Activated B cell treated with CpG ODN at 0.5 μM for 24 hours (primary cell): Measurements from ENCODE around the gene LRP2BP. TPM values are rescaled to one million over a fixed set of nuclear protein-coding genes. Genes with fewer than 3 reads are reported as not detected.
A peak's percentile ranks its signal among the peaks of the same experiment; 100 is the strongest.

Experiments
- ATAC-seq: fragments of 200-7000 bp; cut with Tn5 transposase; one replicate; pipeline ENCODE4 v1.10.0; 2021; ENCODE audit warnings: low read depth, mild to moderate bottlenecking, moderate library complexity
- CTCF ChIA-PET: fragments of 350-600 bp; sonication (Branson Sonifier 250); formaldehyde crosslinking; loops from one replicate; lab custom pipeline; 2021; ENCODE audit warnings: antibody characterized with exemption; lab: Charles Lee
- POLR2A ChIA-PET: fragments of 350-600 bp; sonication (Branson Sonifier 250); formaldehyde crosslinking; loops from one replicate; lab custom pipeline; 2021; ENCODE audit warnings: antibody characterized with exemption; lab: Charles Lee
- DNase-seq: peaks from one replicate; pipeline ENCODE4 v3.0.0; 2022
- H3K27ac Mint-ChIP-seq: one replicate; pipeline ENCODE4 v1.8.0; 2020; ENCODE audit warnings: mixed read lengths
- H3K27me3 Mint-ChIP-seq: one replicate; pipeline ENCODE4 v1.8.0; 2021; ENCODE audit warnings: mixed read lengths
- H3K36me3 Mint-ChIP-seq: one replicate; pipeline ENCODE4 v1.8.0; 2021; ENCODE audit warnings: low read depth, mixed read lengths
- H3K4me1 Mint-ChIP-seq: one replicate; pipeline ENCODE4 v1.8.0; 2021; ENCODE audit warnings: mixed read lengths
- H3K4me3 Mint-ChIP-seq: one replicate; pipeline ENCODE4 v1.8.0; 2020; ENCODE audit warnings: mild to moderate bottlenecking, mixed read lengths
- H3K9me3 Mint-ChIP-seq: one replicate; pipeline ENCODE4 v1.8.0; 2020; ENCODE audit warnings: mixed read lengths
- intact Hi-C: fragments of 100-400 bp; cut with micrococcal nuclease; formaldehyde crosslinking; loops from one replicate; pipeline ENCODE4 v1.15.1; 2024
- total RNA-seq: library from RNA; stranded (reverse); gene quantifications from 2 replicates; pipeline ENCODE4 v1.2.3, GENCODE V29; 2022
- TF ChIP-seq, protein P1 (sequence below): fragments of 200-600 bp; IDR thresholded peaks from one replicate; pipeline ENCODE4 v1.8.0; 2022; ENCODE audit warnings: antibody characterized with exemption, mild to moderate bottlenecking

LRP2BP gene
- total RNA-seq, 1 donor from 2014 or later: 0.75 TPM

GRCh38 chr4:185352741-185353140 lies 43.0 kb downstream of the LRP2BP start:
- CTCF ChIA-PET: interaction anchor here (0.6 kb wide), 1 partner anchor 243 kb away, joined by 3 read pairs; no protein-coding TSS in a partner anchor
- peak; percentile 47 for ATAC-seq
- Mint-ChIP-seq H3K36me3 (peaks cover 88% of the 10 kb centered on the region), H3K4me1 (peaks cover 26% of the 10 kb centered on the region), H3K4me3 (no peak overlapping the region), H3K27ac (no peak overlapping the region), H3K27me3 (no peaks in the 10 kb centered on the region), H3K9me3 (no peaks in the 10 kb centered on the region)
- DNase-seq: no peak
- POLR2A ChIA-PET: no interaction called here
- intact Hi-C loops: no loop called here
- TF ChIP-seq, protein P1, sequence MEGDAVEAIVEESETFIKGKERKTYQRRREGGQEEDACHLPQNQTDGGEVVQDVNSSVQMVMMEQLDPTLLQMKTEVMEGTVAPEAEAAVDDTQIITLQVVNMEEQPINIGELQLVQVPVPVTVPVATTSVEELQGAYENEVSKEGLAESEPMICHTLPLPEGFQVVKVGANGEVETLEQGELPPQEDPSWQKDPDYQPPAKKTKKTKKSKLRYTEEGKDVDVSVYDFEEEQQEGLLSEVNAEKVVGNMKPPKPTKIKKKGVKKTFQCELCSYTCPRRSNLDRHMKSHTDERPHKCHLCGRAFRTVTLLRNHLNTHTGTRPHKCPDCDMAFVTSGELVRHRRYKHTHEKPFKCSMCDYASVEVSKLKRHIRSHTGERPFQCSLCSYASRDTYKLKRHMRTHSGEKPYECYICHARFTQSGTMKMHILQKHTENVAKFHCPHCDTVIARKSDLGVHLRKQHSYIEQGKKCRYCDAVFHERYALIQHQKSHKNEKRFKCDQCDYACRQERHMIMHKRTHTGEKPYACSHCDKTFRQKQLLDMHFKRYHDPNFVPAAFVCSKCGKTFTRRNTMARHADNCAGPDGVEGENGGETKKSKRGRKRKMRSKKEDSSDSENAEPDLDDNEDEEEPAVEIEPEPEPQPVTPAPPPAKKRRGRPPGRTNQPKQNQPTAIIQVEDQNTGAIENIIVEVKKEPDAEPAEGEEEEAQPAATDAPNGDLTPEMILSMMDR: no peak

GRCh38 chr4:185352202-185352601 lies 43.5 kb downstream of the LRP2BP start:
- intact Hi-C loops: no loop called here
- no peak for DNase-seq

GRCh38 chr4:185351691-185352090 lies 44.0 kb downstream of the LRP2BP start:
- CTCF ChIA-PET: interaction anchor here (1.1 kb wide), 1 partner anchor 18 kb away, joined by 3 read pairs; no protein-coding TSS in a partner anchor
- TF ChIP-seq, protein P1: no peak
- Mint-ChIP-seq H3K36me3 (peaks cover 87% of the 10 kb centered on the region), H3K4me3 (no peak overlapping the region), H3K27ac (no peak overlapping the region), H3K27me3 (no peaks in the 10 kb centered on the region), H3K9me3 (no peaks in the 10 kb centered on the region), H3K4me1 (peaks cover 24% of the 10 kb centered on the region)
- DNase-seq (no peak), ATAC-seq (no peak)
- intact Hi-C loops: no loop called here
- POLR2A ChIA-PET: interaction anchor here (0.7 kb wide), 1 partner anchor 179 kb away, joined by 5 read pairs; no protein-coding TSS in a partner anchor

More at GRCh38 chr4:185352202-185352601, 43.5 kb downstream of the LRP2BP start:
- Mint-ChIP-seq H3K27ac (peak overlapping the region; percentile 24), H3K27me3 (no peaks in the 10 kb centered on the region), H3K36me3 (peaks cover 87% of the 10 kb centered on the region), H3K4me3 (no peak overlapping the region), H3K4me1 (peaks cover 24% of the 10 kb centered on the region), H3K9me3 (no peaks in the 10 kb centered on the region)
- TF ChIP-seq, protein P1: no peak
- POLR2A ChIA-PET: no interaction called here
- ATAC-seq: no peak
- CTCF ChIA-PET: interaction anchor here (1.1 kb wide), 1 partner anchor 18 kb away, joined by 3 read pairs; no protein-coding TSS in a partner anchor

DNA sequence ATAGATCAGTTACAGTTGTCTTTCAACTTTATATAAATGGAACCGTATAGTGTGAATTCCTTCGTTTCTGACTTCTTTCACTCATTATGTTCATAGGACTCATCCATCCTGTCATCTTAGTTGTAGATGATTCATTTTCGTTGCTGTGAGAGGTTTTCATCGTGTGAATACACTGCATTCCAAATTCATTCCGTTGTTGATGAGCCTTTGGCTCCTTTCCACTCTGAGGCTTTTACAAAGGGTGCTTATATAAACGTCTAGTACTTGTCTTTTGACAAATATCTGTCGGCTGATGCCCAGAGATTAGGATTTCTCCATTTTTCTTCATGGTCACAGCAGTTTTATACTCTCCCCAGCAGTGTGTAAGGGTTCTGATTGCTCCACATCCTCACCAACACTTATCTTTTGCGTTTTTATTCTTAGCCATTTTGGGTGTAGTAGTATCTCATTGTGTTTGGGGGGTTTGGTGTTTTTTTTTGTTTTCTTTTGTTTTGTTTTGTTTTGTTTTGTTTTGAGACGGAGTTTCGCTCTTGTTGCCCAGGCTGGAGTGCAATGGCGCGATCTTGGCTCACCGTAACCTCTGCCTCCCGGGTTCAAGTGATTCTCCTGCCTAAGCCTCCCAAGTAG lies 48.6 kb downstream of the LRP2BP start:
- Mint-ChIP-seq H3K36me3 (peaks cover 77% of the 10 kb centered on the region), H3K4me1 (peaks cover 47% of the 10 kb centered on the region), H3K27ac (no peak overlapping the region), H3K4me3 (no peak overlapping the region), H3K27me3 (no peaks in the 10 kb centered on the region), H3K9me3 (no peaks in the 10 kb centered on the region)
- TF ChIP-seq, protein P1: no peak
- ATAC-seq: no peak
- ChIA-PET CTCF (no interaction called here), POLR2A (no interaction called here)
- intact Hi-C loops: no loop called here
- DNase-seq: no peak

DNA sequence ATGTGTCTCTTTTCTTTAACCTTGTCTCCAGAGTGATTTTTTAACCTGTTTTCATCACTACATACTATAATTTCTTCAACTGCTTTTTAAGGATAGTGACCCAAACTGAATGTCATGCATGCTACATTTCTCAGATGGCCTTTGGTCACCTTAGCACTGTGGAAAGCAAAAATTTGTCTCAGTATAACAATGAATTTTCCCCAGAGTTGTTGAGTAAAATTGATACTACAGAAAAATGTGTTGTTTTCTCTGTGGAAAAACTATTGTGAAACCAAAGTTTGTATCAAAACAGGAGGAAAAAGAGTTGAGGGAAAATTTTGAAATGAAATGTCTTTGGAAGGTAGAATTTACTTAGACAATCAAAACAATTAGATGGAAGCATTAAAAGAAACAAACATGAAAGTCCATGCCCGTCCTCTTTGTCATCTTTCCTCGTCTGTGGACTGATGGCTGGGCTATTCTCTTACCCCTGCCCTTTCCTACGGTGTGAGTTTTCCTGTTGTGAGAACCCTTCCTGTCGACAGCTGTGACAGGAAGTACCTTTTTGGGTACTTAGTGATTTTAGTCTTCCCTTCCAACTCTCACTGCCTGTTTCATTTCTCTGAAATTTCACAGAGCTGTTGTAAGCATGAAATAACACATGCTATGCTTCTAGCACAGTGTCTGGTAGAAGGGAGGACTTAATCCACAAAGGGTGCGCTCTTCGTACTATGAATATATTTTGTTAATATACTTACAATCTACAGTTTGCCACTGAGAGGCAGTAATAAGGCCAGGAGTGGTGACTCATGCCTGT lies 50.8 kb downstream of the LRP2BP start:
- H3K4me1 Mint-ChIP-seq: peaks cover 53% of the 10 kb centered on the region
- H3K27me3 Mint-ChIP-seq: no peaks in the 10 kb centered on the region
- H3K9me3 Mint-ChIP-seq: no peaks in the 10 kb centered on the region
- ChIA-PET CTCF (no interaction called here), POLR2A (interaction anchor here (0.5 to 1.1 kb wide), 3 partner anchors 51 to 127 kb away, joined by 3 to 8 read pairs (median 5); partner anchors contain the start of gene LRP2BP)
- TF ChIP-seq, protein P1: no peak
- intact Hi-C loops: no loop called here
- peak overlapping the region; percentile 39 for H3K4me3 Mint-ChIP-seq
- ATAC-seq: no peak
- DNase-seq: no peak
- H3K27ac Mint-ChIP-seq: peak overlapping the region; percentile 77
- peaks cover 77% of the 10 kb centered on the region for H3K36me3 Mint-ChIP-seq
